COLO668 (cell line): ENCODE measurements around the gene KIR2DL3.
"Not testable (repeated sequence)": the region's sequence is repeated elsewhere in the genome, so short reads cannot be mapped to it uniquely, and the experiment has no call there.

ENCODE experiments used
- DNase-seq: peaks from one replicate; lab custom pipeline; 2025; ENCODE audit not compliant: unreplicated experiment; lab: John Stamatoyannopoulos, UW

The KIR2DL3 gene

GRCh38 chr19:54741950-54742349, 3.6 kb downstream of the KIR2DL3 start:
- DNase-seq: not testable (repeated sequence)

GRCh38 chr19:54744080-54744479, 5.8 kb downstream of the KIR2DL3 start:
- DNase-seq: not testable (repeated sequence)

GRCh38 chr19:54747614-54748322, 9.5 kb downstream of the KIR2DL3 start:
- DNase-seq: not testable (repeated sequence)

GRCh38 chr19:54750276-54750675, 12.0 kb downstream of the KIR2DL3 start:
- DNase-seq: not testable (repeated sequence)

- not testable (repeated sequence) for DNase-seq
Measured at GRCh38 chr19:54756204-54757110, 18.1 kb downstream of the KIR2DL3 start.

DNA sequence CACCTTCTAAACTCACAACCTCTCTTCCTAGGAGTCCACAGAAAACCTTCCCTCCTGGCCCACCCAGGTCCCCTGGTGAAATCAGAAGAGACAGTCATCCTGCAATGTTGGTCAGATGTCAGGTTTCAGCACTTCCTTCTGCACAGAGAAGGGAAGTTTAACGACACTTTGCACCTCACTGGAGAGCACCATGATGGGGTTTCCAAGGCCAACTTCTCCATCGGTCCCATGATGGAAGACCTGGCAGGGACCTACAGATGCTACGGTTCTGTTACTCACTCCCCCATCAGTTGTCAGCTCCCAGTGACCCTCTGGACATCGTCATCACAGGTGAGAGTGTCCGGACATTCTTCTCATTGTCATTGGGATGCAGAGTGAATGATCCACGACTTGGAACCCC, 20.3 kb downstream of the KIR2DL3 start:
- not testable (repeated sequence) for DNase-seq

GRCh38 chr19:54764219-54764618, 25.9 kb downstream of the KIR2DL3 start:
- not testable (repeated sequence) for DNase-seq

DNA sequence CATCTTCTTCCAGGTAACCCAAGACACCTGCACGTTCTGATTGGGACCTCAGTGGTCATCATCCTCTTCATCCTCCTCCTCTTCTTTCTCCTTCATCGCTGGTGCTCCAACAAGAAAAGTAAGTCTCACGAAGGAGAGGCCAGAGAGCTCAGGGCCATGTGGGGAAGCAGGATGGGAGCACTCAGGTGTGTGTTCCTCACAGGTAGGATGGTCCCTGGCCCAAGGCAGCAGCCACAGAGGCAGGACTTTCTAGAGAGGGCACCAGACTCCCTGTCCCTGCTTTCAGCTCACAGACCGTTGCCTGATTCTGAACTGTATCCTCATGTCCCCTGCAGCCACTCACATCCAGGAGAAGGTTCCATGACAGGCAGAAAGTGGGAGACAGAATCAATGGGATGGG, 28.2 kb downstream of the KIR2DL3 start:
- DNase-seq: not testable (repeated sequence)

DNA sequence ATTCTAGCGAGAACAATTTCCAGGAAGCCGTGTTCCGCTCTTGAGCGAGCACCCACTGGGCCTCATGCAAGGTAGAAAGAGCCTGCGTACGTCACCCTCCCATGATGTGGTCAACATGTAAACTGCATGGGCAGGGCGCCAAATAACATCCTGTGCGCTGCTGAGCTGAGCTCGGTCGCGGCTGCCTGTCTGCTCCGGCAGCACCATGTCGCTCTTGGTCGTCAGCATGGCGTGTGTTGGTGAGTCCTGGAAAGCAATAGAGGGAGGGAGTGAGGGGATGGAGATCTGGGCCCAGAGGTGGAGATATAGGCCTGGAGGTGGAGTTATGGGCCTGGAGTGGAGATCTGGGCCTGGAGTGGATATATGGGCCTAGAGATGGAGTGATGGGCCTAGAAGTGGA, 31.3 kb downstream of the KIR2DL3 start, which contains the start of gene KIR2DL1:
Gene KIR2DL1, plus strand, starts transcription at position 148 of the 400 bp plus-strand sequence. Its CDS starts 58 bp downstream, at position 206.
- DNase-seq: not testable (repeated sequence)

DNA sequence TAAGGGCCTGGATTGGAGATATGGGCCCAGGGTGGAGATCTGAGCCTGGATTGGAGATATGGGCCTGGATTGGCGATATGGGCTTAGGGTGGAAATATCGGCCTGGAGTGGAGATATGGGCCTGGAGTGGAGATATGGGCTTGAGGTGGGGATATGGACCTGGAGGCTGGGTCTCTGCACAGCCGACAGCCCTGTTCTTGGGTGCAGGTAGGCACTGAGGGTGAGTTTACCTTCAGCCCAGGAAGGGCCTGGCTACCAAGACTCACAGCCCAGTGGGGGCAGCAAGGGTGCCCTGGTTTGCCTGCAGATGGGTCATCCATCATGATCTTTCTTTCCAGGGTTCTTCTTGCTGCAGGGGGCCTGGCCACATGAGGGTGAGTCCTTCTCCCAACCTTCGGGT, 32.2 kb downstream of the KIR2DL3 start:
- not testable (repeated sequence) for DNase-seq

DNA sequence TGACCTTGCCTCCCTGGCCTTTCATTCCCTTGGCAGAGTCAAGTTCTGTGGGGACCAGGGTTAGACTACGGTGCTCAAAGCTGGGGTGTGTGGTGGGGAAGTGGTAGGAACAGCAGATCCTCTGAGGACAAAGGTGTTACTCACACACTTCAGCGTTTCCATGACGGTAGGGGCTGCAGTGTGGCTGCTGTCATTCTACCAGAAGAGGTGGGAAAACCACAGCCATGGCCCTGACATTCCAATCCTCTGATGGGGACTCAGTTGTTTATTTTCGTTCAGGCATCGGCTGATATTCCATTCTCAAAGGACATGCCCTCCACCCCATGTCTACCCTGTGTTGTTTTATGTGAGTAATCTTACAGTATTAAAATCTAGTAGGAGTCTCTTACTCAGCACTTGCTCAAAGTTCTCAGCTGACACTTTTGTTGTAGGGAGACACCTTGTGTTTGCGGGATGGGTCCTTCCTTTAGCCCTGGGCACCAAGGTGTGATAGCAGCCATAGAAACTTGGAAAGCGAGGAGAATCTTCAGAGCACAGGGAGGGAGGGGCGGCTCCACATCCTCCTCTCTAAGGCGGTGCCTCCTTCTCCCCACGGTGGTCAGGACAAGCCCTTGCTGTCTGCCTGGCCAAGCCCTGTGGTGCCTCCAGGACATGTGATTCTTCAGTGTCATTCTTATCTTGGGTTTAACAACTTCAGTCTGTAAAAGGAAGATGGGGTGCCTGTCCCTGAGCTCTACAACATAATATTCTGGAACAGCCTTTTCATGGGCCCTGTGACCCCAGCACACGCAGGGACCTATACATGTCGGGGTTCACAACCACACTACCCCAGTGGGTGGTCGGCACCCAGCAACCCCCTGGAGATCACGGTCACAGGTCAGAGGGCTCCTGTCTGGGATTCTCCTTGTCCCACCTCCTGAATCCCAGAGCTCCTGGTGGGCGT, 33.0 kb downstream of the KIR2DL3 start:
- not testable (repeated sequence) for DNase-seq

DNA sequence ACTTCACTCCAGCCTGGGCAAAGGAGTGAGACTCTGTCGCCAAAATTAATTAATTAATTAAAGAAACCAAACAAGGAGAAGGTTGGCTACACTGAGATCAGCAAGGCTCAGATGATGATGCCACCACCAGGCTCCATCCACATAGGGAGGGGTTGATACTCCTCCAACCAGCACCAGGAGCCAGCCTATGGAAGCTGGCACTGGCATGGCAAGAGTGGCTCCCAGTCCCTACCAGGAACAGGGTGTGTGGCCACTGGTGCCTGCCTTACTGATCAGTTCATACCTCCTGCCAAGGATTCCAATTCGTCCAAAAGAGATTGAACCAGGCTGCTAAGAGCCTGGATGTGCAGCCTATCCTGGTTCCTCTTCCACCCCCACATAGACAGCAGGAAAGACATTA, 34.4 kb downstream of the KIR2DL3 start:
- not testable (repeated sequence) for DNase-seq

- not testable (repeated sequence) for DNase-seq
Measured at GRCh38 chr19:54775095-54775815, 36.9 kb downstream of the KIR2DL3 start.

- DNase-seq: not testable (repeated sequence)
Measured at GRCh38 chr19:54775830-54776229, 37.5 kb downstream of the KIR2DL3 start.

GRCh38 chr19:54777851-54778250, 39.5 kb downstream of the KIR2DL3 start:
- not testable (repeated sequence) for DNase-seq

GRCh38 chr19:54778896-54779295, 40.6 kb downstream of the KIR2DL3 start:
- not testable (repeated sequence) for DNase-seq

GRCh38 chr19:54782916-54783315, 44.6 kb downstream of the KIR2DL3 start:
- not testable (repeated sequence) for DNase-seq

GRCh38 chr19:54786091-54786723, 47.9 kb downstream of the KIR2DL3 start:
- not testable (repeated sequence) for DNase-seq

DNA sequence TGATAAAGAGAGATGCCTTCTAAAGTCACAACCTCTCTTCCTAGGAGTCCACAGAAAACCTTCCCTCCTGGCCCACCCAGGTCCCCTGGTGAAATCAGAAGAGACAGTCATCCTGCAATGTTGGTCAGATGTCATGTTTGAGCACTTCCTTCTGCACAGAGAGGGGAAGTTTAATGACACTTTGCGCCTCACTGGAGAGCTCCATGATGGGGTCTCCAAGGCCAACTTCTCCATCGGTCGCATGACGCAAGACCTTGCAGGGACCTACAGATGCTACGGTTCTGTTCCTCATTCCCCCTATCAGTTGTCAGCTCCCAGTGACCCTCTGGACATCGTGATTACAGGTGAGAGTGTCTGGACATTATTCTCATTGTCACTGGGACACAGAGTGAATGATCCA, 49.8 kb downstream of the KIR2DL3 start:
- DNase-seq: not testable (repeated sequence)
